Posterior vena cava (tissue), 2 donors: Measurements from ENCODE around the gene CCDC142. TPM values are rescaled to one million over a fixed set of nuclear protein-coding genes. Genes with fewer than 3 reads are reported as not detected.

Source experiments
- DNase-seq: peaks from one replicate; pipeline ENCODE4 v3.0.0-alpha.2; 2020; ENCODE audit warnings: low spot score
- intact Hi-C, 2 donors: fragments of 100-400 bp; cut with DNase I; formaldehyde crosslinking; loops; one replicate each; pipeline versions ENCODE4 v1.14.1 to v1.14.2; 2022 to 2023
- total RNA-seq, 2 donors: library from RNA; stranded (reverse); fragmentation: NEBNext Ultra II Directional; extraction: Animal tissue kit (Norgen Biotek cat#: 25700); gene quantifications; one replicate each; pipeline ENCODE4 v1.2.1, GENCODE V29; 2021
- donor health status: DM: yes; HTN: yes; CAD: no.
- donor health status: DM: yes; HTN: yes; CAD: no.

CCDC142 gene
- total RNA-seq, 2 donors from 2014 or later = 9.9 to 11.2 TPM

- intact Hi-C loops = no loop called here
- no peak for DNase-seq
Measured at GRCh38 chr2:74436111-74436805, 46.5 kb downstream of the CCDC142 start.

- intact Hi-C loops = no loop called here
- no peak for DNase-seq
Measured at GRCh38 chr2:74430502-74430901, 52.3 kb downstream of the CCDC142 start.

- DNase-seq = no peak
- intact Hi-C loops = loop anchor here in 1 of 2 donors (1.0 kb wide), 1 partner anchor 21 kb away; no protein-coding TSS in a partner anchor
Measured at GRCh38 chr2:74429487-74430451, 53.0 kb downstream of the CCDC142 start.

- intact Hi-C loops = loop anchor here in 1 of 2 donors (1.0 kb wide), 1 partner anchor 22 kb away; no protein-coding TSS in a partner anchor
- no peak for DNase-seq
Measured at GRCh38 chr2:74428675-74429074, 54.1 kb downstream of the CCDC142 start.

GRCh38 chr2:74427551-74427950 is 55.2 kb downstream of the CCDC142 start:
- intact Hi-C loops = no loop called here
- no peak for DNase-seq

GRCh38 chr2:74426181-74426758 is 56.5 kb downstream of the CCDC142 start:
- DNase-seq = no peak
- intact Hi-C loops = no loop called here

GRCh38 chr2:74425523-74425922 is 57.3 kb downstream of the CCDC142 start:
- DNase-seq = no peak
- intact Hi-C loops = no loop called here

- intact Hi-C loops = no loop called here
- no peak for DNase-seq
Measured at GRCh38 chr2:74424995-74425406, 57.8 kb downstream of the CCDC142 start.

GRCh38 chr2:74424139-74424992 is 58.4 kb downstream of the CCDC142 start:
- no peak for DNase-seq
- intact Hi-C loops = no loop called here

Other genes starting within 250 kb of the CCDC142 start
- gene SLC4A5, start 139.6 kb downstream of the CCDC142 start, total RNA-seq = 1 to 10 TPM; 3.9 to 5.3 TPM
- gene DCTN1, start 102.7 kb downstream of the CCDC142 start, total RNA-seq = 100 to 1,000 TPM; 165 to 167 TPM
- gene C2orf81, start 61.4 kb downstream of the CCDC142 start, total RNA-seq = 1 to 10 TPM; 2.3 to 2.7 TPM
- 1 to 10 TPM; 7.9 to 9.4 TPM for gene WDR54, start 61.3 kb downstream of the CCDC142 start, total RNA-seq
- 10 to 100 TPM; 10.6 to 16.8 TPM for gene RTKN, start 41.1 kb downstream of the CCDC142 start, total RNA-seq
- 10 to 100 TPM; 20.5 TPM for gene INO80B, start 27.9 kb downstream of the CCDC142 start, total RNA-seq
- 10 to 100 TPM; 28.2 to 40.5 TPM for gene WBP1, start 24.6 kb downstream of the CCDC142 start, total RNA-seq
- gene MOGS, start 17.6 kb downstream of the CCDC142 start, total RNA-seq = 10 to 100 TPM; 25.1 to 30.2 TPM
- 10 to 100 TPM; 47.1 to 53.2 TPM for gene MRPL53, start 10.3 kb downstream of the CCDC142 start, total RNA-seq
- gene TTC31, start 83 bp upstream of the CCDC142 start, total RNA-seq = 10 to 100 TPM; 13.2 to 15.0 TPM
- gene LBX2, start 16.6 kb upstream of the CCDC142 start, total RNA-seq = 1 to 10 TPM in 1 of 2 donors, not detected in 1; 1.5 TPM
- 10 to 100 TPM; 21.6 to 23.6 TPM for gene PCGF1, start 24.7 kb upstream of the CCDC142 start, total RNA-seq
- gene TLX2, start 31.5 kb upstream of the CCDC142 start, total RNA-seq = not detected
- gene DQX1, start 43.2 kb upstream of the CCDC142 start, total RNA-seq = not detected
- 10 to 100 TPM; 64.4 to 67.0 TPM for gene AUP1, start 46.7 kb upstream of the CCDC142 start, total RNA-seq
- 10 to 100 TPM; 22.4 to 30.4 TPM for gene HTRA2, start 46.9 kb upstream of the CCDC142 start, total RNA-seq
- gene LOXL3, start 70.9 kb upstream of the CCDC142 start, total RNA-seq = 10 to 100 TPM in 1 of 2 donors, 1 to 10 TPM in 1; 6.1 to 11.8 TPM
- gene DOK1, start 71.7 kb upstream of the CCDC142 start, total RNA-seq = 10 to 100 TPM; 11.0 to 12.2 TPM
- under 1 TPM in 1 of 2 donors, not detected in 1; 0.19 TPM for gene M1AP, start 165.3 kb upstream of the CCDC142 start, total RNA-seq
- 1 to 10 TPM; 3.2 to 3.9 TPM for gene SEMA4F, start 171.2 kb upstream of the CCDC142 start, total RNA-seq